ENCODE measurements around the gene PGAP6. TPM values are rescaled to one million over a fixed set of nuclear protein-coding genes. Genes with fewer than 3 reads are reported as not detected.

PGAP6 gene
- total and polyA plus RNA-seq, 5 experiments from 2014 or later, result 19.5 to 80.4 (median 38.1) TPM

DNA sequence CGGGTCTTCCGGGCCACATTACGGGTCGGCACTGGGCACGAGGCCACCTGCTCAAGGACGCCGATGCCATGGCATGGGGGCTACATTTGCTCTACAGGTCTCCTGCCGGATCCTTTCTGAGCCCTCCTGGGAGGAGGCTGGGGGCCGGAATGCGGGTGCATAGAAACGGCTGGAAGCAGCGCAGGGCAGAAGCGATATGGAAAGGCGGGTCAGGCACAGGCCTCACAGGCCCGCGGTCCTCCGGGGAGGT is 57.7 kb downstream of the PGAP6 start:
- Mint-ChIP-seq H3K9me3 (peaks cover 0 to 3% (median 0%) of the 10 kb centered on the region in 9 donors), H3K27me3 (peaks cover 0 to 3% (median 0%) of the 10 kb centered on the region in 5 donors), H3K4me1 (peaks cover 29 to 80% (median 70%) of the 10 kb centered on the region in 4 donors), H3K36me3 (peaks cover 0 to 5% (median 5%) of the 10 kb centered on the region in 3 donors), H3K27ac (peak overlapping the region; percentile 74 to 98 (median 96)), H3K4me3 (peak overlapping the region; percentile 73 to 88 (median 81))
- DNase-seq, result no peak
- POLR2A ChIA-PET, result interaction anchor here (0.7 to 1.8 kb wide), 8 partner anchors 19 to 95 kb away, joined by 4 to 7 read pairs (median 4); partner anchors contain the start of genes AXIN1, FAM234A and LUC7L
- no peak for ATAC-seq

GRCh38 chr16:322476-323143 is 59.2 kb downstream of the PGAP6 start:
- POLR2A ChIA-PET, result interaction anchor here (0.6 to 1.7 kb wide), 3 partner anchors 17 to 32 kb away, joined by 3 to 5 read pairs (median 3); partner anchors contain the start of gene AXIN1
- H3K27ac Mint-ChIP-seq, result peak overlapping the region in 9 of 10 donors; percentile 75 to 98 (median 96)
- H3K4me1 Mint-ChIP-seq, result peaks cover 35 to 87% (median 76%) of the 10 kb centered on the region in 4 donors
- DNase-seq (no peak), ATAC-seq (no peak)
- peaks cover 0 to 3% (median 0%) of the 10 kb centered on the region in 9 donors for H3K9me3 Mint-ChIP-seq
- peaks cover 0 to 3% (median 0%) of the 10 kb centered on the region in 5 donors for H3K27me3 Mint-ChIP-seq
- peaks cover 0 to 13% (median 8%) of the 10 kb centered on the region in 3 donors for H3K36me3 Mint-ChIP-seq
- peak overlapping the region in 7 of 10 donors; percentile 10 to 76 (median 45) for H3K4me3 Mint-ChIP-seq

GRCh38 chr16:321532-321931 is 60.2 kb downstream of the PGAP6 start:
- ATAC-seq (no peak), DNase-seq (peak in 1 of 10 donors; percentile 23)
- H3K27me3 Mint-ChIP-seq, result peaks cover 0 to 3% (median 0%) of the 10 kb centered on the region in 5 donors
- peak overlapping the region in 6 of 10 donors; percentile 22 to 70 (median 34) for H3K4me3 Mint-ChIP-seq
- H3K27ac Mint-ChIP-seq, result peak overlapping the region; percentile 75 to 98 (median 93)
- POLR2A ChIA-PET, result interaction anchor here (0.8 to 1.7 kb wide), 3 partner anchors 31 to 92 kb away, joined by 3 to 5 read pairs (median 4); partner anchors contain the start of gene AXIN1
- peaks cover 0 to 3% (median 0%) of the 10 kb centered on the region in 9 donors for H3K9me3 Mint-ChIP-seq
- H3K36me3 Mint-ChIP-seq, result peaks cover 0 to 18% (median 8%) of the 10 kb centered on the region in 3 donors
- H3K4me1 Mint-ChIP-seq, result peaks cover 36 to 84% (median 75%) of the 10 kb centered on the region in 4 donors

Other genes starting within 250 kb of the PGAP6 start
- gene NPRL3, start 243.3 kb downstream of the PGAP6 start, total RNA-seq, result 10 to 100 TPM; 40.7 to 41.3 TPM
- gene NPRL3, start 243.3 kb downstream of the PGAP6 start, polyA plus RNA-seq, result 10 to 100 TPM in 2 of 3 donors, 1 to 10 TPM in 1; 5.9 to 16.2 (median 13.1) TPM
- gene HBZ, start 229.3 kb downstream of the PGAP6 start, total RNA-seq, result not detected
- gene HBZ, start 229.3 kb downstream of the PGAP6 start, polyA plus RNA-seq, result not detected
- not detected for gene HBM, start 216.0 kb downstream of the PGAP6 start, total RNA-seq
- not detected for gene HBM, start 216.0 kb downstream of the PGAP6 start, polyA plus RNA-seq
- not detected for gene HBA2, start 209.1 kb downstream of the PGAP6 start, total RNA-seq
- 1 to 10 TPM in 1 of 3 donors, under 1 TPM in 1, not detected in 1; 0.89 to 8.6 TPM for gene HBA2, start 209.1 kb downstream of the PGAP6 start, polyA plus RNA-seq
- not detected for gene HBA1, start 205.3 kb downstream of the PGAP6 start, total RNA-seq
- gene HBA1, start 205.3 kb downstream of the PGAP6 start, polyA plus RNA-seq, result 1 to 10 TPM in 1 of 3 donors, not detected in 2; 1.7 TPM
- not detected for gene HBQ1, start 201.5 kb downstream of the PGAP6 start, total RNA-seq
- gene HBQ1, start 201.5 kb downstream of the PGAP6 start, polyA plus RNA-seq, result under 1 TPM in 1 of 3 donors, not detected in 2; 0.71 TPM
- 100 to 1,000 TPM; 193 to 194 TPM for gene LUC7L, start 152.5 kb downstream of the PGAP6 start, total RNA-seq
- 10 to 100 TPM in 1 of 3 donors, 1 to 10 TPM in 2; 4.5 to 11.9 (median 7.2) TPM for gene LUC7L, start 152.5 kb downstream of the PGAP6 start, polyA plus RNA-seq
- 10 to 100 TPM; 36.7 to 46.5 TPM for gene FAM234A, start 147.2 kb downstream of the PGAP6 start, total RNA-seq
- 10 to 100 TPM; 18.8 to 46.4 (median 34.4) TPM for gene FAM234A, start 147.2 kb downstream of the PGAP6 start, polyA plus RNA-seq
- gene RGS11, start 106.0 kb downstream of the PGAP6 start, total RNA-seq, result not detected
- not detected for gene RGS11, start 106.0 kb downstream of the PGAP6 start, polyA plus RNA-seq
- gene ARHGDIG, start 101.4 kb downstream of the PGAP6 start, total RNA-seq, result under 1 TPM in 1 of 2 experiments, not detected in 1; 0.68 TPM
- gene ARHGDIG, start 101.4 kb downstream of the PGAP6 start, polyA plus RNA-seq, result not detected
- under 1 TPM in 1 of 2 experiments, not detected in 1; 0.44 TPM for gene PDIA2, start 98.8 kb downstream of the PGAP6 start, total RNA-seq
- gene PDIA2, start 98.8 kb downstream of the PGAP6 start, polyA plus RNA-seq, result not detected
- gene AXIN1, start 29.3 kb downstream of the PGAP6 start, total RNA-seq, result 10 to 100 TPM; 40.7 to 44.0 TPM
- gene AXIN1, start 29.3 kb downstream of the PGAP6 start, polyA plus RNA-seq, result 1 to 10 TPM; 1.6 to 4.1 (median 2.2) TPM
- 10 to 100 TPM; 32.4 to 33.3 TPM for gene MRPL28, start 11.4 kb downstream of the PGAP6 start, total RNA-seq
- 10 to 100 TPM; 57.4 to 66.6 (median 64.7) TPM for gene MRPL28, start 11.4 kb downstream of the PGAP6 start, polyA plus RNA-seq
- 10 to 100 TPM; 29.7 to 33.2 TPM for gene NME4, start 15.2 kb upstream of the PGAP6 start, total RNA-seq
- gene NME4, start 15.2 kb upstream of the PGAP6 start, polyA plus RNA-seq, result 10 to 100 TPM; 38.9 to 61.9 (median 60.7) TPM
- gene DECR2, start 19.9 kb upstream of the PGAP6 start, total RNA-seq, result 10 to 100 TPM in 1 of 2 experiments, 1 to 10 TPM in 1; 8.5 to 10.8 TPM
- gene DECR2, start 19.9 kb upstream of the PGAP6 start, polyA plus RNA-seq, result 10 to 100 TPM in 1 of 3 donors, 1 to 10 TPM in 2; 7.4 to 12.2 (median 8.5) TPM
- gene RAB11FIP3, start 43.7 kb upstream of the PGAP6 start, total RNA-seq, result 10 to 100 TPM; 43.8 to 49.7 TPM
- gene RAB11FIP3, start 43.7 kb upstream of the PGAP6 start, polyA plus RNA-seq, result 1 to 10 TPM; 1.3 to 5.0 (median 2.2) TPM
- gene CAPN15, start 145.7 kb upstream of the PGAP6 start, total RNA-seq, result 10 to 100 TPM; 63.1 to 63.2 TPM
- gene CAPN15, start 145.7 kb upstream of the PGAP6 start, polyA plus RNA-seq, result 1 to 10 TPM; 5.5 to 7.9 (median 6.0) TPM
- not detected for gene PRR35, start 178.4 kb upstream of the PGAP6 start, total RNA-seq
- gene PRR35, start 178.4 kb upstream of the PGAP6 start, polyA plus RNA-seq, result not detected
- gene NHLRC4, start 185.0 kb upstream of the PGAP6 start, total RNA-seq, result 1 to 10 TPM; 4.7 to 5.3 TPM
- gene NHLRC4, start 185.0 kb upstream of the PGAP6 start, polyA plus RNA-seq, result 1 to 10 TPM; 1.5 to 3.3 (median 1.7) TPM
- 10 to 100 TPM; 55.8 to 59.0 TPM for gene PIGQ, start 188.0 kb upstream of the PGAP6 start, total RNA-seq
- 10 to 100 TPM in 1 of 3 donors, 1 to 10 TPM in 2; 8.8 to 13.4 (median 9.3) TPM for gene PIGQ, start 188.0 kb upstream of the PGAP6 start, polyA plus RNA-seq
- gene RAB40C, start 208.1 kb upstream of the PGAP6 start, total RNA-seq, result 10 to 100 TPM; 18.6 to 19.9 TPM
- gene RAB40C, start 208.1 kb upstream of the PGAP6 start, polyA plus RNA-seq, result 10 to 100 TPM in 1 of 3 donors, 1 to 10 TPM in 2; 5.8 to 14.6 (median 6.2) TPM
- gene WFIKKN1, start 249.0 kb upstream of the PGAP6 start, total RNA-seq, result under 1 TPM; 0.47 to 0.57 TPM
- gene WFIKKN1, start 249.0 kb upstream of the PGAP6 start, polyA plus RNA-seq, result under 1 TPM in 1 of 3 donors, not detected in 2; 0.07 TPM